HG03558 (cell line): Measurements from ENCODE around the gene NME8.
A peak's percentile ranks its signal among the peaks of the same experiment; 100 is the strongest.

Experiments used
- ATAC-seq: cut with Tn5 transposase; IDR thresholded peaks from one replicate; pipeline ENCODE4 v1.9.1; 2021; ENCODE audit warnings: moderate number of reproducible peaks; ENCODE audit not compliant: unreplicated experiment; ENCODE audit errors: extremely low read depth

NME8 gene

DNA sequence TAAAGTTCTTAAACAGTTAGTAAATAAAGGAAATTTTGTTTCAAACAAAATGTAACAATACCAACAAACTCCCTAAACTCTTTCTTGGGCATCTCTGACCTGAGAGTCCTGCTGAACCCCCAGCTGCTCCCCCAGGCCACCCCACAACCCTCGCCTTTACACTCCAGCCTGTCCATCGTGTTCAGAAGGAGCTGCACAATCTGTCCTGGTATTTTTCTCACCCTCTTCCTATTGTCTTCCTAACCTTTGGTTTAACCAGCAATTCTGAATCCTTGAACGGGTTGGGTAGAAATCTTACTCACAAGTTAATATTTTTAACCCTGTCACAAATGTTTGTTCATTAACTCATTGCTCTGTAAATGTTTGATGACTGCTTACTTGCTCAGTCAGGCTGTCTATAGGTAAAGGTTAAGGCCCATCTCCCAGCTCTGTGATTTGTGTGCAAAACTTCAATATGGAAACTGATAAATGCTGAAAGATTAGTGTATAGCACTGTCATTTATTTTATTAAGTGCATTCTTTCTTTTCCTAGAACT lies 51.4 kb downstream of the NME8 start:
- ATAC-seq = no peak

DNA sequence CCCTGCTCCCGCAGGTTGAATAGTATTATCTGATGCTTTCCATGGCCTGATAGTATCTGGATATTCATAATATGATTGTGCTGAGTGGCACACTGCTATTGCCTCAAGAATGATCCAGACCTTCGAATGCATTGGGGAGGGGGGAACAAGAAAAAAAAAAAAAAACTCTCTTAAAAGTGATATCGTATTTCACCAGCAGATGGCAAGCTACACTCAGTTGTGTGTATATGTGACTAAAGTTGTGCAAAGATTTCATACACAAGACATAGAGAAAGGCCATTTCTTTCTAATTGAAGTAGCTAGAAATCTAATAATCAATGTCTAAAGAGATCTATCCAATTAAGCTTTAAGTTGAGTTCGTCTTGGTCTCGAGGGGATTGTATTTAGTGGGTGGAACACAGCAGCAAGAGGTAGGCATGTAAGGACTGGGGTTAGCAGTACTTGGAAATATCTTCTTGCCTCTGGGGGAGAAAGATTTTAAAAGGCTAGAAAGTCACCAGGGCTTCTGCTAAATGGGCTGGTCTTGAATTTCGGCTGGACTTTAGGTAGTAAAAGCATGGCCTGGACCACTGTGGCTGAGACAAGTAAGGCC lies 52.9 kb downstream of the NME8 start:
- no peak for ATAC-seq

DNA sequence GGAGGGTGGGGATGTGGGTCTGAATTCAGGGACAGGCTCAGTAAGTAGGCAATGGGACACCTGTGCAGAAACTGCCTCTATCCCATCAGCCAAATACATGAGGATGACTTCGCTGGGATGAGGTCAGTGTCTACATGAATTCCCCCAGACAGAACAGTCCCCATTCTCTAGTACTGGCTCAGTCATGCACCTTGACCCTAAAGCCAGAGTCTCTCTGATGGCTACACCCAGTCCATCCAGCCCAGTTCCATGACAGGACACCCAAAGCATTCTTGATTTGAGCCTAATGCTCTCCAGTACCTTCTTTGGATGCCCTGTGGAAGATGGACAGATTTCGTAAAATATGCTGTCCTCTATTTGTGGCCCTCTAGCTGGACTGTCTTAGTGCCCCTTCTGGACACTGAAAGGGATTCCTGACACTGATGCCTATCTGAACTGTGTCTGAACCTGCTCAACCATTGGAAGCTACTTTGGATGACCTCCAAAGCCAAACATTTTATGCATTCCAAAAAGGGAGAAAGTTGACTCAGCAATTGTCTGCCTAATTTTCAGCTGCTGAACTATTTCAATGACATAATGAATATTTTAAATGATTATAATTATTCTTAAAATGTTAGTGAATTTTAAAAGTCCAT lies 53.6 kb downstream of the NME8 start:
- no peak for ATAC-seq

DNA sequence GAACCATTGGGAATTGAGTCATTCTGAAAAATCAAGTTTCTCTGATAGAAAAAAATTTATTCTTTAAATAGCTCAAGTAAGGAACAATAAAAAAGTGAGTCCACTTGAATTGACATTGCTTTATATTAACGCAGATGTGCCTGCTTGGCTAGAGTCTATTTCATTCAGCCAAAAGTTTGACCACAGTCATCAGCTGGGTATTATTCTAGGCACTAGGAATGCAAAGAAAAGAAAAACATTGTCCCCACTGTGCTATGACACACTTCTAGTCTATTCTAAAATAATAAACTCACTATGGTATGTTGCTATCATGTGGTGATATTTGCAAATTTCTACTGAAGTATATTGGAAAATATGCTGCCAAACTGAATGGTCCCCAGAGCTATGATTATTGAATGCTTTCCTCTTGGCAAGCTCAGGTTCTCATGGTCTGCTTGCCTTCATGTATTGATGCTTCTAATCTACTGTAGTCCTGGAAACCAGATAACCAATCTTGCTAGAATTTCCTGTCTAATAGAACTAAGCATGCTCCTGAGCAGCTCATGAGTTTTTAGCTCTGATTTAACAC lies 59.9 kb downstream of the NME8 start:
- no peak for ATAC-seq

DNA sequence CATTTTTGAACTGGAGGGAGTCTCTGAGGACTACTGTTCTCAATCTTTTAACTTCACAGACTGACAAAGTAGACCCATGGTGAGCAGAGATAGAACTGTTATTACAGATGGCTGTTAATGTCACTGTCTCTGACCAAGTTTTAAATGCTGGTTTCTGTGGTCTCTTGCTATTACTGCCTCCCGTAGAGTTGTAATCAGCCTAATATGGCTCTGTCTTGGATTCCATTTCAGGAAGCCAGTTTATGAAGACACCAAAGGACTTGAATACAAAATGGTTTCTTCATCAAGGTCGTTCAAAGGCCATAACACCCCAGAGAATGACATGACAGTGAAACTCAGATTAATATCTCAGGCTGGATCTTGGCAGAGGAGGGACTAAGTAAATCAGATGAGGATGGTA lies 64.4 kb downstream of the NME8 start:
- no peak for ATAC-seq

DNA sequence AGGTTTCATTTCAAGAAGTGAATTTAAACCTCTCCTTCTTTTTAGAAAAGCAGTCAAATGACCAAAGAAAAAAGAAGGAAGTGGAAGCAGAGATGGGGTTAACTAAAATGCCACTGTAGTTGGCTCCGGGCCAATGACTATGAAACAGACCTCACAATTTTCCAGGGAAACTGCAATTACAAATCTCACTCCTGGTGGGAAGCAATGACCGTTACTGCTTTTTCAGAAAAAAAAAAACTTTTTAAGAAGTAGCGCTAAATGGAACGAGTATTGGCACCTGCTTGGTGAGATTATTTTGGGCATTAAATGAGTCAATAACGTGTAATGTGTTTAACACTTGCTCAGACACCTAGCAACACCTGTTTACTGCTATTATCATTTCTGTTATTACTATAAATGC lies 67.0 kb downstream of the NME8 start:
- no peak for ATAC-seq

DNA sequence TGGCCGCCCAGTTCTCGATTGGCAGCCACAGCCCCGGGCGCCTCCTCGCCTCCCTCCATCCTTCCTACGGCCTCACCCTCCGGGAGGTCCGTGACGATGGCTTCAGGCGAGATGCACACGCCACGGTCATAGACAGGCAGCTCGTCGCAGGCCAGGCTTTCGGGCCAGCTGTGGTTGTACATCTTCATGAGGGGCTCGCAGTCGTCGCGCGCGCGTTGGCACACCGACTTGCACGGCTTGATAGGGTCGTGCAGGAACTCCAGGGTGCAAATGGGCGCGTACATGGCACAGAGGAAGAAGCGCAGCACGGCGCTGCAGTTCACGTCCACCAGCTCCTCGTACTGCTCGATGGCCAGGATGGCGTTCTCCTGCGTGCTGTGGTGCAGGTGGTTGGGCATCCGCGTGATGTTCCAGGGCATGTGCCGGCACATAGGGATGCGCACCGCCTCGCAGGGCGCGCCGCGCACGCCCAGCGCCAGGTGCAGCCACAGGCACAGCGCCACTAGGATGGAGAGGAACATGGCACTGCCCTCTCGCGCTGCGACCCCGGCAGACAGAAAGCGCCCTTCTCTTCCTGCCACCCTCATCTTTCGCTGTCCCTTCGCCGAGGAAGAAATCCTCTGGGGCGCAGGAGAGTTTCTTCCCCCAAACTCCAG lies 67.7 kb downstream of the NME8 start:
- ATAC-seq = no peak

DNA sequence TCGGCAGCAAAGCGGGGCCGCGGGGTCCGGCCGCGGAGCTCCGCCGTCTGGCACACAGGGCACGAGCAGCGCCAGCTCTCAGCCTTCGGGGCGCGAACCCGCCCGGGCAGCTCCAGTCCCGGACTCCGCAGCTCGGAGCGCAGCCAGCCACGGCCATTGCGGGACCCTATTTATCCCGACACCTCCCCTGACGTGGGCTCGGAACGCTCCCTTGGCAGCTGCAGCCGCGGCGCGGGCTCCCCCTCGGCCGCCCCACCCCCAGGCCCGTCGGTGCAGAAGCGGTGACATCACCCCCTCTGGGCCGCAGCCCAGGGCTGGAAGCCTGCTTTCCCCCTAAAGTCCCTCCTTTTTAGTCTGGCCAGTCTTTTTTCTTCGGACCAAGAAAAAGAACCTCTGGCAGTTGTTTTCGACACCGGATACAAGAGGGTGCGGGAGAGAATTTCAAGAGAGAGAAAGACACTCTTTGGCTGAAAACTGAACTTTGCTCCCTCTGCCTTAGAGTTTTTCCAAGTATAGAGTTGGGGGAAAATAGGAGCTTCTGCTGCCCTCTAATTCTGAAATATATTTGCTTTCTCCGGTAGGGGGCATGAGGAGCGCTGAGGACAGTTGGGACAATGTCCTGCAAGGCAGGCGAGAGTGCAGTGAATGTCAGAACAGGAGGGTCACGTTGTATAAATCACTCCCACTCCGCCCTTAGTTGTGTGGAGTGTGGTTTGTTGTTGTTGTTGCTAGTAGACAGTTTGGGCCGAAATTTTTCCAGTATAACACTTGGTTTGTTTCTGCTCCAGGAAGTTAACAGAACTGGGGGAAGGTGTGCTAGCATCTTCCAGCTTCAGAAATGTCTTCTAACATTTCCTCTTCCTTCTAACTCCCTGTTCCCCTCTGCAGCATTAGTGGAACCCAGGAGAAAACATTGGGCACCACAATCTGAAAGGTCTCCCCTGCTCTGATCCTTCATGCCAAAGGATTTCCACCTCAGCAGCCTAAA lies 68.6 kb downstream of the NME8 start, which contains the start of gene SFRP4:
TSS of gene SFRP4 (minus strand) at position 145 of the 988 bp plus-strand sequence. CDS start 280 bp downstream, outside the sequence.
- ATAC-seq = no peak

DNA sequence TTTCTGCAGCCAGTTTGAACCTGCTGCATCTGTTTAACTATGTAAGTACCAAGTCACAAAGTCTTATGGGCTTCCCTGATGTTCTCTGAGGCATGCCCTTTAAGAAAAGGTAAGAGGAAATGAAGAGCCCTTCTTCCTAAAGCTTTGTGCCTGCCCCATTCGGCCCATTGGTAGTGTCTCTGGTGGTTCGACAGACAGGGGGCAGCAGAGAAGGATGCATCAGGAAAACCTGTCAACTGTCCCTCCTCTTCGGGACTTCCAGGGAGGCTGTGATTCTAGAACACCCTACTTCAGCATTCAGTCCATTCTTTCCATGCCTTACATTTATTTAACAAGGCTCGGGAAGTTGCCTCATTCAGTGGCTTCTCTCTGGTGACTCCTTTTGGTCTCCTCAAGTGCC lies 70.1 kb downstream of the NME8 start:
- no peak for ATAC-seq

DNA sequence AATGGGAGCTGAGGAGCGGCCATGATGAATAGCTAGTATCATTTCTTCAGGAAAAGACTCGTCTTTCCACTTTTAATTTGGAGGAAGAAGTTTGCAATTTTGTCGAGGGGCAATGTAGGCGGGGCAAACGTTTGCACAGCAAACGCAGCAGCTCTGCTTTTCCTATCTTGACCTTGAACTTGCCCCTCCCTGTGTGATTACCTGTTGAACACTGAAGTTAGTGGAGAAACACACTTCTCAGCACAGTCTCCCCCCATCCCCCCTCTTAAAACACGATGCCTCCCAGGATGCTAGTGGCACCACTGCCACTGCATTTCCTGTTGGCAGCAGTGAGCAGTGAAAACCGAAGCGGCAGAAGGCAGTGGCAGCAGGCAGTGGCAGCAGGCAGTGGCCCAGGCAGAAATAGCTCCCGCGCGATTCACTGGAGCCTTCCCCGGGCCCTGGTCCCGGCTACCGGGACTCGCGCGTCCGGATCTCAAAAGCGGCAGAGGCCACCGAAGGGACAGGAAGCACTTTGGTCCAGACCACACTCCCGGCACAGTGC lies 72.0 kb downstream of the NME8 start, which contains the start of gene EPDR1:
TSS of gene EPDR1 (plus strand) at position 336 of the 544 bp plus-strand sequence. CDS start 300 bp downstream, outside the sequence.
- ATAC-seq = peak; percentile 23

DNA sequence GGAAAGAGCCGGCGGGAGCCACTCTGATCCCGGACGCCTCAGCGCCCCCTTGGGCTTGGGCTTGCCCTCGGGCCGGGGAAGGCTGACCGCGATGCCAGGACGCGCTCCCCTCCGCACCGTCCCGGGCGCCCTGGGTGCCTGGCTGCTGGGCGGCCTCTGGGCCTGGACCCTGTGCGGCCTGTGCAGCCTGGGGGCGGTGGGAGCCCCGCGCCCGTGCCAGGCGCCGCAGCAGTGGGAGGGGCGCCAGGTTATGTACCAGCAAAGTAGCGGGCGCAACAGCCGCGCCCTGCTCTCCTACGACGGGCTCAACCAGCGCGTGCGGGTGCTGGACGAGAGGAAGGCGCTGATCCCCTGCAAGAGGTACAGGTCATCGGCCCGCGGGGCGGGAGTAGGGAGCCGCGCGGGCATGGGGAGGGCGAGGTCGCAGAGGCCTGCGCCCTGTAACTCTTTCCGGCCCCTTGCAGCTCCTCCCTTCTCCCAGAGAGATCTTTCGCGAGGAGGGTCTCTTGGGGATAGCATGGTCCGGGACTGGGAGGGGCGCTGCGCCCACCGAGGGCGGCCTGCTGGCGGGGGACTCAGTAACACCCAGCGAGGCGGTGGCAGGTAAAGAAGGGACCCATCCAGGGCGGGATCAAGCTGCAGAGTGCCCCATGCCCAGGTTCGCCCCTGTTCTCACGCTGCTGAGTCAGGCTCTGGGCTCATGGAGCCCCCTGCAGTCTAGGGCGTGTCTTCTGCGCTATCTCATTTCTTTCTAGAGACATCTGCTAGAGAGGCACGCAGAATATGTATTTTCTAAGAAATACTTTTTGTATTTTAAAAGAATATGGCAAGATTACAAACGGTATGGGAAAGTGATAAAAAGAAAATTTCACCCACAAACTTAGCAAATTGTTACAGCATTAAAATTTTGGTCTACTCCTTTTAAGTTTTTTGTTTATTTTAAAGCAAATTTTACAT lies 72.7 kb downstream of the NME8 start:
- ATAC-seq = peak; percentile 39

DNA sequence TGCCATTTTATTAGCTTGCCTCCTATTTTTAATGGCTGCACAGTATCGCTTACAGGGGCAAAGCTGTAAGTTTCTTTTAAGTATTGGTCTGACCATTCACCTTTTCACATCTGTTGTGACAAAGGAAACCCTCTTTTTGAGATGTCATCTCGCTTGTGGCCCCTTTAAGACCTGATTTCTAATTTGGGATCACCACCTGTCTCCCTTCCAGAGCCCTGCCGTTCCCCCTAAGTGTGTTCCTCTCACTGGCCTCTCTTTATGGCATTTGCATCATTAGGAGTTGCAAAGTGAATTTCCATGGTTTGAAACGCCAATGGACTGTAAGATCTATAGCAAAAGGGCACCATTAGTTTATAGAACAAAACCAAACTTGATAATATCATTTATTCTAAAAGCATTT lies 73.5 kb downstream of the NME8 start:
- ATAC-seq = no peak

DNA sequence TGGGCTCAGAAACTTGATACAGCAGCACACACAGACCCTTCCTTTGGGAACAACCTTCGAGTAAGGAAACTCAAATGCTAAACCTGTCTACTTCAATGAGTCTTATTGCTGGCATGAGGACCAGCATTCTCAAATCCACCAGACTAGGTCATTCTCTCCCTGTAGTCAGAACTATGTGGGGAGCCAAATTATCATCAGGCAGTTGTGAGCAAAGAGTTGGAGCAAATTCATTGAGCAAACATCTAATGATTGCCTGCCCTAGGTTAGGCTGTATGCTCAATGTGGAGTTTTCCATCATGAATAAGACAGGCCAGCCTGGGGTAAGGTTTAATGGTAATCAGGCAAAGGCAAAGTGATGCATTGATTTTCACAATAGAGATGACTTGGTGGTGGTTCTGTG lies 75.6 kb downstream of the NME8 start:
- ATAC-seq = no peak

DNA sequence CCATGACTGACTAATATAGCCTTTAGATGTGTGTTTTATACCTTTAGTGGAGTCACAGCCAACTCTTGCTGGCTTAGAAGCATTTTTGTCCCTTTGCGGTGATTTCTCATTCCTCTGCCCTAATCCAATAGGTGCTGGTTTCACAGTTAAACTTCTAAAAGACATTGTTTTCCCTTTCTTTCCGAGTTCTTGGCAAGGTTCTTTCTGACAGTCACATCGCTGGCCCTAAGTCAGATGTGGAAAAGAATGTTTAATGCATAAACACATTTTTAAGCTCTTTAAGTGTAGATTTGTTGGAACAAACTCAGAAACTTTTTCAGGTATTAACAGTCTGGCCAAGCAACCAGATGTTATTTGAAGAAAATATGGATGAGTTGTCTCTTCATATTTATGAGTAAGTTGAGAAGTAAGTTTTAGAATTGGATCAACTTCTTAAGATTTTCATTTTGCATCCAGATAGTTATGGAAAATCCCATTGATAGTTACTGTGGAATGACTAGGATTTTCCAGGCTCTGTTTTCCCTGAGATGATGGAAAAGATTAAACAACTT lies 76.2 kb downstream of the NME8 start:
- no peak for ATAC-seq

DNA sequence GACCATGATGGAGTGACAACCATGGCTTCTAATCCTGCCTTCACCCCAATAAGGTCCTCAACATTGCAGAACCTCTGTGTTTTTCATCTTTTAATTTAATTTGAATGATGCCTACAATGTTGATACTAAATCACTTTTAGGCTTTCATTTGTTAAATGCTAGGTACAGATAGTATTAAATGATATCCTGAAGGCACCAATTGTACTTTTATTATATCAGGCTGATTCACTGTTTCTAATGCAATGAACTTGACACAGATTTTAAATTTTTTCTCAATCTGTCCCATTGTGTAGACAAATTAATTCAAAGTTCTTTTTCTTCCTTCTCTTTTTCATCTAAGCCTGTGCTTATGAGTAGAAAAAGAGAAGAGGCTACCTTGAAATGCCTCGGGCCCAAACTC lies 77.2 kb downstream of the NME8 start:
- ATAC-seq = no peak

DNA sequence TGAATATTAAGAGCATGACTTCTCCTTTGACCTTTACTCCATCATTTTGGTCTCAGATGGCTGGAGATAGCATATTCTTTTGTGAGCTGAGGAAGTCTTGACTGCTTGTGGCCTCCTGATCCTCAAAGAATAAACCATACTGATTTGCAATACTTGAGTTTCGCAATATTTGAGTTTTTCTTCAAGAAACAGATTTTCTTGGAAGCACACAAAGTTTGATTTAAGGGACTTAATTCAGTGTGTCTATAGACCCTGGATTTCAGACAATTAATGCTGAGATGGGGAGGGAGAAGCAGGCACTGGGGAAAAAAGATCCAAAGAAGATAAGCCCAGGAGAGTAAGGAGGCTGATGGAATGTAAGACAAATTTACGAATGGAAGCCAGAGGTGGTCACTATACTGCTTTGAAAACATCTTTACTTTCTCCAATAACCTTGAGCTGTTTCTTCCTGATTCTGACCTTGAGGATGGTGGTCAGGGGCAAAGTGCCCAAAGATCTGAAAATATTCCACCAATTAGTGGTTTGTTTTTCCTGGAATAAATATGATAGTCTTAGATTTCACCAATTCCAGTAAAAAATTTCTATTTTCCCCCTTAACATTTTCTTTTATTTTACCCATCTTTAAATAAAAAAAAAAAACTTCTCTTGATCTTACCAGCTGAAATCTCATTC lies 79.5 kb downstream of the NME8 start:
- no peak for ATAC-seq

DNA sequence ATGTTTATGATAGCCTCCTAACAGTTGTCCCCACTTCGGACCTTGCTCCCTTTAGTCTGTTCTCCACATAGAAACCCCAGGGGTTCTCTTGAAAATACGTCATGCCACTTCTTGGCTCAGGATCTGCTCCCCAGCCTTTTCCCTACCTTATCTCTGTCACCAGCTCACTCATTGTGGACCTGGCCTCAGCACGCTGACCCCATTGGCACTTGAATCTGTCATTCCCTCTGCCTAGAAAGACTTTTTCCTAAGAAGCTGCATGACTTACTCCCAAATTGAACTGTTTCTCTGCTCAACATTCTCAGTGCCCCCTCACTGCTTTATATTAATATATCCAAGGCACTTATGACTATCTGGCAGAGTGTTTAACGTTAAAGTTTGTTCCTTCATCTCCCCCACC lies 80.5 kb downstream of the NME8 start:
- ATAC-seq = no peak
